OCI-LY3 (cell line): Measurements from ENCODE around the gene TNF.

ENCODE experiments used
- EZH2phosphoT487 ChIP-seq: fragments of 200-600 bp; shearing (Covaris generic); IDR thresholded peaks from 2 replicates; pipeline ENCODE4 v1.6.1; 2018; ENCODE audit warnings: antibody characterized with exemption, mixed run types, low read depth
- TF ChIP-seq, protein P1 (sequence below): fragments of 200-600, 300-600 bp; sonication (generic); IDR thresholded peaks from 2 replicates; pipeline ENCODE4 v1.5.1; 2014; ENCODE audit warnings: antibody characterized with exemption, low read length, low read depth

DNA sequence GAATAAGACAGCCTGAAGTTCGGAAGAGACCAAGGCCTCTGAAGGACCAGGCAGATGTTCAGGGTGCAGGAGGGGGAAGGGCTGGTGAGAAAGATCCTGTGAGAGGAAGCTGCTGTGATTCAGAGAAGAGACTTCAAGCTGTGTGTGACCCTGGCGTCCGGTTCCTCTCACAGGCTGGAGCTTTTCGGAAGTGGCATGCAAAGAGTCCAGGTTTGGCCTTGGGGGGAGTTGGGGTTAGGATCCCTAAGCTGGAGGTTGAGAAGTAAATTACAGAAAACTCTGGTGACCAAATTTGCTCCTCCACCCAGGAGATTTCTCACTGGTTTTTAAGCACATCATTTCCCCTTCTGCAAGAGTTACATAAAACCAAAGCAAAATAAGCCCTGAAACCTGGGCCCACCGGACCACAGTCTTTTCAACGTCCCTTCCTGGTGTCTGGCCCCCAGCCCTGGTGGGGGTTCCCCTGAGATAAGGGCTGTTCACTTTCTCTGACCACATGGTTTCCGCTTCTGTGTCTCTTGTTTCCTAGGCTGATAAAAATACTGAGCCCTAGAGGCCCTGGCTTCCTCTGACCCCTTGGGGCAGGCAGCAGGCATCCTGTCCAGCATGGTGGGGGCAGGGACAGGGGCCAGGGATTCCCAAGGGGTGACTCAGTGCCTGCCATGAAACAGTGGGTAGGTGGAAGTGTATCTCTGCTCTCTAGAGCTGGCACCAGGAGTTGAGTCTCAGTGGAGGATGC lies 15.2 kb upstream of the TNF start:
- TF ChIP-seq, protein P1, sequence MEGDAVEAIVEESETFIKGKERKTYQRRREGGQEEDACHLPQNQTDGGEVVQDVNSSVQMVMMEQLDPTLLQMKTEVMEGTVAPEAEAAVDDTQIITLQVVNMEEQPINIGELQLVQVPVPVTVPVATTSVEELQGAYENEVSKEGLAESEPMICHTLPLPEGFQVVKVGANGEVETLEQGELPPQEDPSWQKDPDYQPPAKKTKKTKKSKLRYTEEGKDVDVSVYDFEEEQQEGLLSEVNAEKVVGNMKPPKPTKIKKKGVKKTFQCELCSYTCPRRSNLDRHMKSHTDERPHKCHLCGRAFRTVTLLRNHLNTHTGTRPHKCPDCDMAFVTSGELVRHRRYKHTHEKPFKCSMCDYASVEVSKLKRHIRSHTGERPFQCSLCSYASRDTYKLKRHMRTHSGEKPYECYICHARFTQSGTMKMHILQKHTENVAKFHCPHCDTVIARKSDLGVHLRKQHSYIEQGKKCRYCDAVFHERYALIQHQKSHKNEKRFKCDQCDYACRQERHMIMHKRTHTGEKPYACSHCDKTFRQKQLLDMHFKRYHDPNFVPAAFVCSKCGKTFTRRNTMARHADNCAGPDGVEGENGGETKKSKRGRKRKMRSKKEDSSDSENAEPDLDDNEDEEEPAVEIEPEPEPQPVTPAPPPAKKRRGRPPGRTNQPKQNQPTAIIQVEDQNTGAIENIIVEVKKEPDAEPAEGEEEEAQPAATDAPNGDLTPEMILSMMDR, result no peak
- no peak for TF ChIP-seq EZH2phosphoT487
